Liver (tissue), 9 donors: ENCODE data around the gene BTF3L4. TPM values are rescaled to one million over a fixed set of nuclear protein-coding genes. Genes with fewer than 3 reads are reported as not detected.

Source experiments
- DNase-seq: peaks from one replicate; pipeline ENCODE4 v3.0.0-alpha.2; 2017; ENCODE audit warnings: low spot score
- H3K27ac ChIP-seq, 2 donors: one replicate each; pipeline ENCODE4 v1.7.0; 2013; ENCODE audit warnings: inconsistent platforms in 2 of 2, low read length in 2 of 2, control low read depth in 1 of 2, low read depth in 1 of 2, mild to moderate bottlenecking in 1 of 2
- H3K27me3 ChIP-seq, 4 donors: one replicate each; pipeline versions ENCODE4 v1.6.1 to v1.7.0; 2013; ENCODE audit warnings: low read length in 3 of 4, inconsistent platforms in 1 of 4, mild to moderate bottlenecking in 1 of 4, moderate library complexity in 1 of 4; ENCODE audit not compliant: control insufficient read depth in 4 of 4, insufficient read depth in 4 of 4
- H3K36me3 ChIP-seq, 4 donors: one replicate each; pipeline versions ENCODE4 v1.6.1 to v1.7.0; 2013; ENCODE audit warnings: low read length in 3 of 4, mild to moderate bottlenecking in 3 of 4, low read depth in 1 of 4, moderate library complexity in 1 of 4; ENCODE audit not compliant: control insufficient read depth in 4 of 4, insufficient read depth in 3 of 4
- H3K4me1 ChIP-seq, 4 donors: one replicate each; pipeline versions ENCODE4 v1.6.1 to v1.7.0; 2013; ENCODE audit warnings: low read length in 3 of 4, mild to moderate bottlenecking in 3 of 4, moderate library complexity in 1 of 4; ENCODE audit not compliant: control insufficient read depth in 4 of 4, insufficient read depth in 4 of 4
- H3K4me3 ChIP-seq, 3 donors: one replicate each; pipeline versions ENCODE4 v1.6.1 to v1.7.0; 2013; ENCODE audit warnings: low read length in 3 of 3, control low read depth in 1 of 3, low read depth in 1 of 3, mild to moderate bottlenecking in 1 of 3
- H3K9ac ChIP-seq, 2 donors: one replicate each; pipeline ENCODE4 v1.7.0; 2013; ENCODE audit warnings: low read length in 2 of 2, mild to moderate bottlenecking in 2 of 2, moderate library complexity in 2 of 2, control low read depth in 1 of 2, low read depth in 1 of 2
- H3K9me3 ChIP-seq, 4 donors: one replicate each; pipeline versions ENCODE4 v1.6.1 to v1.7.0; 2013; ENCODE audit warnings: low read length in 3 of 4; ENCODE audit not compliant: control insufficient read depth in 4 of 4
- EGR1 ChIP-seq, 2 donors: IDR thresholded peaks; 2 replicates each; pipeline ENCODE4 v1.6.1; 2016 to 2018; ENCODE audit warnings: antibody characterized with exemption in 2 of 2, low read depth in 2 of 2
- FOXA2 ChIP-seq: IDR thresholded peaks from 2 replicates; pipeline ENCODE4 v1.6.1; 2016; ENCODE audit warnings: antibody characterized with exemption
- GABPA ChIP-seq, 2 donors: IDR thresholded peaks in 1 of 2; conservative IDR thresholded peaks in 1 of 2; 2 replicates each; pipeline ENCODE4 v1.6.1; 2016; ENCODE audit warnings: antibody characterized with exemption in 2 of 2, mild to moderate bottlenecking in 1 of 2, moderate library complexity in 1 of 2
- HNF4A ChIP-seq, 2 donors: conservative IDR thresholded peaks; 2 replicates each; pipeline ENCODE4 v1.6.1; 2016; ENCODE audit warnings: antibody characterized with exemption in 2 of 2, mild to moderate bottlenecking in 2 of 2
- JUND ChIP-seq, 2 donors: IDR thresholded peaks; 2 replicates each; pipeline ENCODE4 v1.6.1; 2016; ENCODE audit warnings: antibody characterized with exemption in 2 of 2
- REST ChIP-seq: IDR thresholded peaks from 2 replicates; pipeline ENCODE4 v1.6.1; 2016; ENCODE audit warnings: antibody characterized with exemption, mild to moderate bottlenecking
- SP1 ChIP-seq: IDR thresholded peaks from 2 replicates; pipeline ENCODE4 v1.6.1; 2018; ENCODE audit warnings: antibody characterized with exemption, mild to moderate bottlenecking
- TAF1 ChIP-seq: conservative IDR thresholded peaks from 2 replicates; pipeline ENCODE4 v1.6.1; 2016; ENCODE audit warnings: antibody characterized with exemption, mild to moderate bottlenecking
- YY1 ChIP-seq: IDR thresholded peaks from 2 replicates; pipeline ENCODE4 v1.6.1; 2016; ENCODE audit warnings: antibody characterized with exemption, mild to moderate bottlenecking
- ZBTB33 ChIP-seq: IDR thresholded peaks from 2 replicates; pipeline ENCODE4 v1.6.1; 2016; ENCODE audit warnings: antibody characterized with exemption
- WGBS: extraction: QIAGEN DNeasy Blood & Tissue Kit; methylation state at CpG from one replicate; pipeline ENCODE4 v1.1.7; 2013; 5-methylcytosine and 5-hydroxymethylcytosine counted together
- polyA plus RNA-seq, 2 donors: library from polyadenylated mRNA; stranded (reverse) in 1 of 2; unstranded in 1 of 2; fragments of 200-250 nt in 1 of 2; fragments of >200 nt in 1 of 2; fragmentation: Nextera tagmentation in 1 of 2; extraction: Ambion mirVana in 1 of 2; gene quantifications; one replicate each; pipeline versions ENCODE4 v1.2.1 to v1.2.3, GENCODE V29; 2013 to 2015
- total RNA-seq, 2 donors: library from RNA; depleted of rRNA; stranded (reverse); fragments of >200 nt; gene quantifications; one replicate each; pipeline ENCODE4 v1.2.3, GENCODE V29; 2014
- TF ChIP-seq, protein P1 (sequence below): IDR thresholded peaks from 2 replicates; pipeline ENCODE4 v1.6.1; 2016; ENCODE audit warnings: antibody characterized with exemption
- donor health status: healthy.
- donor health status: healthy.
- donor health status: healthy.
- donor health status: healthy.
- donor health status: healthy.

The BTF3L4 gene
- 10 to 100 TPM; 17.2 to 19.7 TPM for total RNA-seq
- 10 to 100 TPM; 13.4 to 33.3 TPM for polyA plus RNA-seq

GRCh38 chr1:52056163-52056936, at the start of gene BTF3L4:
TSS of gene BTF3L4 (plus strand) at chr1:52056295. CDS start at chr1:52059848, 3,553 bp downstream.
- H3K4me1 ChIP-seq: peaks cover 2 to 33% (median 27%) of the 10 kb centered on the region in 4 donors
- H3K9ac ChIP-seq: peak within 1 kb of the TSS; percentile 86 to 87
- H3K27ac ChIP-seq: peak within 1 kb of the TSS; percentile 96 to 98
- H3K27me3 ChIP-seq: no peaks in the 10 kb centered on the region
- under 1% methylated on average over 54 of the region's 54 CpGs for WGBS
- H3K36me3 ChIP-seq: peaks cover 3 to 13% (median 7%) of the 10 kb centered on the region in 4 donors
- H3K9me3 ChIP-seq: no peaks in the 10 kb centered on the region
- peak; percentile 89 for DNase-seq
- H3K4me3 ChIP-seq: peak within 1 kb of the TSS; percentile 86 to 94 (median 89)
- TF ChIP-seq, protein P1, sequence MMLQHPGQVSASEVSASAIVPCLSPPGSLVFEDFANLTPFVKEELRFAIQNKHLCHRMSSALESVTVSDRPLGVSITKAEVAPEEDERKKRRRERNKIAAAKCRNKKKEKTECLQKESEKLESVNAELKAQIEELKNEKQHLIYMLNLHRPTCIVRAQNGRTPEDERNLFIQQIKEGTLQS: no peak
- TF ChIP-seq ZBTB33 (no peak), TAF1 (peak; percentile 81), YY1 (peak; percentile 96), SP1 (peak; percentile 24), REST (peak; percentile 23), GABPA (IDR thresholded peaks at IDR 0.05 in 1 of 2, conservative IDR thresholded peaks at IDR 0.05 in 1 of 2) (peak in 1 of 2 donors; percentile 61), HNF4A (conservative IDR thresholded peaks at IDR 0.05) (peak in 1 of 2 donors; percentile 30), JUND (IDR thresholded peaks at IDR 0.05) (peak in 1 of 2 donors; percentile 19), EGR1 (IDR thresholded peaks at IDR 0.05; ENCODE audit: low read depth in 2 of 2) (peak; percentile 74 to 92)

GRCh38 chr1:52007215-52008002, 48.7 kb upstream of the BTF3L4 start:
- no peaks in the 10 kb centered on the region for H3K27me3 ChIP-seq
- 60% methylated on average over 5 of the region's 5 CpGs for WGBS
- no peak for DNase-seq

More at GRCh38 chr1:52007215-52008002, 48.7 kb upstream of the BTF3L4 start:
- TF ChIP-seq GABPA (IDR thresholded peaks at IDR 0.05 in 1 of 2, conservative IDR thresholded peaks at IDR 0.05 in 1 of 2): no peak
- TF ChIP-seq FOXA2: no peak
- Histone ChIP-seq H3K4me1 (no peaks in the 10 kb centered on the region), H3K4me3 (no peak overlapping the region), H3K36me3 (no peaks in the 10 kb centered on the region), H3K9ac (no peak overlapping the region), H3K27ac (no peak overlapping the region), H3K9me3 (no peaks in the 10 kb centered on the region)
